Forelimb muscle (tissue), 1 donor: ENCODE results near the gene FOXL2. TPM values are rescaled to one million over a fixed set of nuclear protein-coding genes. Genes with fewer than 3 reads are reported as not detected.

Experiments
- DNase-seq: peaks from one replicate; pipeline ENCODE4 v3.0.0-alpha.2; 2013; ENCODE audit warnings: low read depth
- polyA plus RNA-seq: library from polyadenylated mRNA; unstranded; fragments of 120-200 nt; gene quantifications from one replicate; pipeline ENCODE4 v1.2.1, GENCODE V29; 2013; ENCODE audit not compliant: insufficient read length

FOXL2 gene
- polyA plus RNA-seq, result not detected

DNA sequence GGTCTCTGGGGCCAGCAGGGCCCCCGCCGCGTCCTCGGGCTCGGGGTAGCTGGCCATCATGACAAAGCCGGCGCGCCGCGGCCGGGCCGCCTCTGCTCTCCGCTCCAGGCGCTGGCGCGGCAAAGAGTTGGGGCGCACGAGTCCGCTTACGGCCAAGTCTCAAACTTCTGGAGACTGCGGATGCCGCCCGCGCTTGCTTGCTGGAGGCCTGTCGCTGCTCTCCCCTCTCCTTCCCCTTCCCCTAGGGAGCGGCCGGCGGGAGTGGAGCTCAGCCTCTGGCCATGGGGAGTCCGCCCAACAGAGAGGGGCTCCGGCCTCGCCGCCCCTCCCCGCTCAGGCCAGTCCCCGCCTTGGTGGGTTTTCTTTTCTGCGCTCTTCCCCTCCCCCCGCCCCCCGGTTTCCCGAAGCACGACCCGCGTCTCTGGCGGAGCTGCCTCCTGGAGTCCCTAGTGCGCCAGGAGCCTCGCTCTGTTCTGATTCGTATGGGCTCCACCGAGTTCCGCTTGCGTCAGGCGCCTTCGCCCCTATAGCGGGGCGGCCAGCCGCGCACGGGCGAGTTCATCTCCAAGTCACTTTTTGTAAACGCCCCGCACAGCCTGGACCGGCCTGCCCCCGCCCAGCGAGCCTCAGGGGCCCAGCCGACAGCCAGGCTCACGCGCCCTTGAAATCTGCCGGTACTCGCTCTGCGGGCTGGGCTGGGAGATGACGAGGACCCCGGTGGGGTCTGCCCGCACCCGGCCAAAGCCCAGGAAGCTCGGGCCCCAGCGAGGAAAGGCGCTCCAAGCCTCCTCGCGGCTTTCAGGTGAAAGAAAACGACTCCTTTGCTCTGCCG lies at the start of gene FOXL2, which contains the start of gene FOXL2NB:
TSS of gene FOXL2 (minus strand) at position 475 of the 832 bp plus-strand sequence. CDS start at position 60, 415 bp downstream.
TSS of gene FOXL2NB (plus strand) at position 555 of the 832 bp plus-strand sequence. CDS start at position 703, 148 bp downstream.
- no peak for DNase-seq

DNA sequence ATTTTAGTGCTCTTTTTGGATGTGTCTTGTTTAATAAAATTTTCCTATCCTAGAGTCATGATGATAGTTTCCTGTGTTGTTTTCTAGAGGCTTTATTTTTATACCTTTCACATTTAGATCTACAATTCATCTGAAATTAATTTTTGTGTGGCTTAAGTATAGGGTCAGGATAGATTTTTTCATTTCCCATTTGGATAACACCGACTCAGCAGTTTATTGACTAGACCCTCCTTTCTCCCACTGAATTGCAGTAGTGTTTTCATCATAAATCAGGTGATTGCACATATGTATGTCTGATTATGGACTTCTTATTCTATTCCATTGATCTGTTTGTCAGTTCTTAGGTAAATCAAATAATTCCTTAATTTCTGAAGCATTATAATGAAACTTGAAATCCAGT lies 48.8 kb upstream of the FOXL2 start:
- DNase-seq, result no peak

DNA sequence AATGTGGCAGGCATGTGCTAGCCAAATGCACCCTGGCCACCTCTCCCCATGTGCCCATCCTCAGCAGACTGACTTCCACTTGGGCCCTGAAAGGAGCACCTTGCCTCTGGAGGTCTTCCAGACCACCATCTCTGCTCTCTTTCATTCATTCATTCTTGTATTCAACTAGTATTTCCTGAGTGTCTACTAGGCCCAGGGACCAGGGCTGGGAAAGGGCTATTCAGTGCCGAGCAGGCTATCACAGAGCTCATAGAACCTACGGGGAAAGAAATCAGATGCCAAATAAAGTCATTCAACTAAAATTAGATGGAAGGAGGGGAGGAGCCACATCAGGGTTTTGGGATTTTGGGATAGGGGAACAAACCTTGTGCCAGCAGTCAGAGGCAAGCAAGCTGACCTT lies 40.2 kb upstream of the FOXL2 start:
- no peak for DNase-seq

DNA sequence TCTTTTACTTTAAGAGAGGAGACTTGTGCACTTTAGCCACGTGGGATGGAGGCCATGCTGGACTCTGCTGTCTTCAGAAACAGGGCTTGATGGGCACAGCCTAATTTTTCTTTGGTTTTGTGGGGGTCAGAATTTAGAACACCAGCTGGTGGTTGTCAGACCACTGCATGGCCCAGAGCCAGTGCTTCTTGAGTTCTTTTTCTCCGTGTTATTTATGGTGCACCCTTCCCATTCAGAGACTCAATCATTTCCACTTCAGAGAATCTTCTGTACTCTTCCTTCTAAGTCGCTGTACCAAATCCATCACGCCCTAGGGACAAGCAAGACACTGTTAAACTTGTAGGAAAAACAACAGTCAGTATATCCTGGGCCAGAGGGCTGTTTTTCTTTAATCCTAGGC lies 39.0 kb upstream of the FOXL2 start:
- no peak for DNase-seq

DNA sequence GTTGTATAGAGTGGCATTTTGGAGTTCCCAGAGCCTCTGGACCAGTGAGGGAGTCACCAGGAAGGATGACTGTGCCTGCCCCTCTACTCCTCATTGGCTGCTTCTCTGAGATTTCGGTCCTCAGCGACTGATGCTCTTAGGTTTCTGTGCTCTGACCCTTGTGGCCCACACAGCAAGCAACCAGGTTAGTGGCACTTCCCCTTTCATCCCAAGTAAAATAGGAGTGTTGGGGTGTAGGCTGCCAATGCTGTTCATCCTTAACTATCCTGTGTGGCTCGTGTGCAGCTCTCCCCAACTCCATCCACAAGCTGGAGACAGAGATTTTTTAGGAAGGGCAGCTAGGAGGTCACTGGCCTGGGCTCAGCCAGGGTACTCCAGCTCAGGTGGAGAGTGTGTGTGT lies 37.9 kb upstream of the FOXL2 start:
- no peak for DNase-seq

DNA sequence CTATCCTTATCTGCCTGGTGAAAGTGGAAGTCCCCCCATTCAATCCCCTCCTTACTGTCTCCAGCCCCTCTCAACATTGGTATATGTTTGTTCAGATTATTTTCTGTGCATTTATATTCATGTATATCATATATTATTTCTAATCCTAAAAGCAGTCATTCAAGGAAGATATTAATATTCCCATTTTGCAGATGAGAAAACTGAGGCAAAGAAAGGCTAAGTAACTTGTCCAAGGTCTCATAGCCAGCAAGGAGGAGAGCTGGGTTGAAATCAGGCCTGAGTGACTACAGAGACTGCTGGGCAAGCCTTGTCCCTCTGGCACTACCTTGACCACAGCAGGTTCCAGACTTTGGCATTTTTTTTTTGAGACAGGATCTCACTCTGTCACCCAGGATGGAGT lies 29.1 kb upstream of the FOXL2 start:
- DNase-seq, result no peak

DNA sequence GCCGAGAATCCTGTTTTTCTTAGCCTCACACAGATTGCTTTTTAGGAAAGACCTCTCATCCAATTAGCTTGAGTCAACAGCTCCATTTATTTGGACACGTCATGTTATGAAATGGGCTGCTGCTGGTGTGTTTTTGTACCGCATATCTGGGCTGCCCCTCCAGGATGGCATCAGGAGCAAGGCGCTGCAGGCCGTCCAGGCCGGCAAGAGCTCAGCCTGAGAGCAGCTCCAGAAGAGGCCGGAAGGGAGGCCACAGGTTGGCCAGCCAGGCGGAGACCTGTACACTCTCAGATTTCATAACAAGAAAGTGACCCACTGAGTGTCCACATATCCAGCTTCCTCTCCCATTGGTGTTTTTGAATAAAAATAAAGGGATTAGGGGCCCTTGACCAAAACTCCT lies 28.4 kb upstream of the FOXL2 start:
- no peak for DNase-seq

DNA sequence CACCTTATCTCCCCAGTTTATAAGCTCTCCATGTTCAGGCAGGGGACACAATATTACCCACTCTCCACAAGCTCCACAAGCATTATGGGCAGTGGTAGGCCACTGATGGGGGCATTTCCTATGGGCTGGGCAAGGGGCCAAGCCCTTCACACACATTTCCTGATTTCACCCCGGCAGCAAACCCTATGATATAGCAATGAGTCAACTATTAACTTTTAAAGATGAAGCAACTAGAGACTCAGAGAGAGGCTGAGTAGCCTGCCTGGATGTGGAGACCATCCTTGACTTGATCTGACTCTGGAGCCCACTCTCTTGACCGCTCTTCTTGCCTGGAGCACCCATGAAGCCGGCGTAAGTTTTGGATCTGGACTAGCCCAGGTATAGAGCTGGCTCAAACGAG lies 27.5 kb upstream of the FOXL2 start:
- DNase-seq, result no peak

DNA sequence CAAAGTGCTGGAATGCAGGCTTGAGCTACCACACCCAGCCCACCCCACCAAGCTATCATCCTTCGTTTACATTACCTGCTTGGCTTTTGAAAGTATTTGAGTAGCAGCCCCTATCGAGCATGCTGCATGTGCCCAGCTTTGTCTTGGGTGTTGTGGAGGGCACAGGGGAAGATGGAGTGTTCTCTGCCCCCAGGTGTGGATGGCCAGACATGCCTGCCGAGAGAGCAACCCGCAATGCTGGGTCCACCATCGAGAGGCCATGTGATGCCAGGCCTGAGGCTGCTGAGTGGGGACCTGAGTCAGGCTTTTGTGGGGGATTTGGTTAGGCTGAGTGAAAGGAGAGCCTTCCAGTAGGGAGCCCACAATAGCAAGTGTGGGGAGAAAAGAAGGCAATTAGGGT lies 26.0 kb upstream of the FOXL2 start:
- no peak for DNase-seq

DNA sequence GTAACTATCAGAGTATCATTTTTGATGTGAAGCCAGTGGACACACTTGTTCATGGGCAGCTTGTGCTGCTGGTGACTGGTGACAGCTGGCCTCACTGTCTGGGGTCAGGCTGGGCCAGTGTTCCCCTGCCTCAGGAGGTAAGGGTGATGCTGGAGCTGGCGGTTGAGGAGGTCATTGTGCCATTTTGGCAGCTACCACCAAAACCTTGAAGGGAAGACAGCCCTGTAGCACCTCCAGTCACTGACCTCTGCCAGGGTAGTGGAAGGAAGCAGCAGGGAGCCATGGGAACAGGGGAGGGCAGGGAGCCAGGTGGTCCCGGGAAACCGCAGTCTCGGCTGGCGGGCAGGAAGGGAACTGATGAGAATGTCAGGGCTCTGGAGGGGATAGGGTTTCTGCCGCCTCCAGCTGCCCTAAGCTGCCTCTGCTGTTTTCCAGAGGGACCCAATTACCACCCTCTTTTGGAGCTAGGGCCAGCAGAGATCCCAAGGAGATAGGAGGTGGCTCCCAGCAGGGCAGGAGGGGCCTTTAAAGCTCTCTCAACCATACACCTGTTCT lies 24.9 kb upstream of the FOXL2 start:
- no peak for DNase-seq

DNA sequence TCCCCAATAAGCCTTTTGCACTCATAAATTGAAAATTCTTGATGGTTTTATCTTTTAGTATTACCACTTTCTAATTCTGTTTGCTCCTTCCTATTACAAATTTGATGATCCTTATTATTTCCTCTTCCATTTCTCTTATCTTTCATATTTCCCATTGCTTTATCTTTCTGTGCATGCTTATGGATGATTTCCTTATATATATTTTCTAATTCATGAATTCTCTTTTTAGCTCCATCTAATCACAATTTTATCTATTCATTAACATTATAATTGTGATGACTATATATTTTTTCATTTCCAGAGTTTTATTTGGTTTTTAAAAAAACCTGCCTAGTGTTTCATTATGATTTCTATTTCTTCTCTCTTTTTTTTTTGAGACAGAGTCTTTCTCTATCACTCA lies 18.0 kb upstream of the FOXL2 start:
- no peak for DNase-seq

DNA sequence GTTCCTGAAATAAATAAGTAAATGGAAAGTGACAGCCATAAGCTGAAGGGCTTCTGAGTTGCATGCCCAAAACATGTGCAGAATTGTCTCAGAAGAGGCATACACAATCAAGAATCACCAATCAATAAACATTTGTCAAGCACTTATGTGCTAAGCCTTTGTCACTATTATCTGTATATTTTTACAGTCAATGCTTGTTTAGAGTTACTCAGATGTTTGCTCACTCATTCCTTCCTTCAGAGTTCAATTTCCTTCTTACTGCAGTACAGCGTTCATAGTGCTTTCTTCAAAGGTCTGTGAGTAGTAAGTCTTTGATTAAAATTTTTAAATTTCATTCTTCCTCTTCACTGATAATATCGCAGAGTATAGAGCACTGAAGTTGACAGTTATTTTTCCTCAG lies 17.3 kb upstream of the FOXL2 start:
- no peak for DNase-seq

DNA sequence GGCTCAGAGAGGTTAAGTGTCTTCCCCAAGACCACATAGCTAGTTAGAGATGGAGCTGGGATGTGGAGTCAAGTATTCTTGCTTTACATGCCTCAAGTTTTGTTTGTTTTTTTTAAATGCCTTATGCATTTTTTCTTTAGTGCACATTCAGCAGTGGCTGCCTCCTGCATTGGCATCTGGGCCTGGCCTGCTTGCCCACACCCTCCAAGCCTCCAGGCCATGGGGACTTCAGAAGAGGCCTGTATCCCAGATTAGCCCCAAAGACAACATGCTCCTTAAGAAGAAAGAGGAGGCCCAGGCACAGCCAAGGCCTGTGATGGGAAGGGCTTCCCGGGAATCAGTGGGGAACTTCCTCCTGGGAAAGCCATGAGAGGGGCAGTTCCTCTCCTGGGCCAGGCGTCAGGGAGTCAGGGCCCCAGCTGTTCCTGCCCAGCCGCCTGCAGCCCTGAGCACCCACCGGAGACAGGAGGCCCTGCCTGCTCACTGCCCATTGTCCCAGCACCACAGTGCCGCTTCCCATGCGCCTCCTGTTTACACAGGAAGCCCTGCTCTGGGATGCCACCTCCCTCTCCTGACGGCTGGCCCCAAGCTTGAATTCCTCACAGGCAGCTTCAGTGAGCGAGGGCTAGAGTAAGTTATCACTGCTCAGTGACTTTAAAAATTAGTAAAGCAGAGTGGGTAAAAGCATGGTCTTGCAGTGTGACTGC lies 16.1 kb upstream of the FOXL2 start:
- no peak for DNase-seq

DNA sequence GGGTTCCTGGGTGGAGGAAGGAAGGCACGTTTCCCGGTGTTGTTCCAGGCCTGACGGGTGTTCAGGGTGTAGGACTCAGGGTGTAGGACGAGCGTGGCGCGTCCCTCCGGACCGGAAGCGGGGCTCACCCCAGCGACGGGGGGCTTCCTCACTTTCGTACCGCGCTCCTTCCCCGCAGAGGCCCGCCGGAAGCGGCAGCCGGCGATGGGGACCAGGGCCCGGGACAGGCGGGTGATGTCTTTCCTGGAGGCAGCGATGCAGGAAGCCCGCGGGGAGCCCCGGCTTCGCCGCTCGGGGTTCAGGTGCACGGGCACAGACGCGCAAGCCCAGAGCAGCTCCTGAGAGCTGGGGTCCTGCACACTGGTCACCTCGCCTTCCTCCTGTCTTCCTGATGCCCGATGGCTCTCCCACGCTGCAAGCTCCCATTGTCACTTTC lies 13.5 kb upstream of the FOXL2 start:
- no peak for DNase-seq

DNA sequence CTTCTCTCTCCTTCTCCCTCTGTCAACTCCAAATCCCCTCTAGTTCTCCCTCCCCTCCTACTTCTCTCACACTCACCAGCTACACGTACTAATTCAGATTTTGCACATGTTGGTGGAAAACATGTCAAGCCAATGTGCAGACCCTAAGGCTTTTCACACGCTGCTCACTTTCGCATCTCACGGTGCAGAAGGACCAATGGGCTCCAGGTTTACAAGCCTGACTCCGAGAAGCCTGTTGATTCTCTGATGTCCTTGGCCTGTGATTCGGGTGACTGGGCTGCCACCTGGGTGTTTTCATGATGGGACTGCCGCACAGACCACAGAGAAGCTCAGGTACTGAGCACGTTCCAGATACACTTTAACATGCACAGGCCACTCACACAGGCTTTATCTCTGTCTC lies 3.8 kb upstream of the FOXL2 start:
- no peak for DNase-seq

DNA sequence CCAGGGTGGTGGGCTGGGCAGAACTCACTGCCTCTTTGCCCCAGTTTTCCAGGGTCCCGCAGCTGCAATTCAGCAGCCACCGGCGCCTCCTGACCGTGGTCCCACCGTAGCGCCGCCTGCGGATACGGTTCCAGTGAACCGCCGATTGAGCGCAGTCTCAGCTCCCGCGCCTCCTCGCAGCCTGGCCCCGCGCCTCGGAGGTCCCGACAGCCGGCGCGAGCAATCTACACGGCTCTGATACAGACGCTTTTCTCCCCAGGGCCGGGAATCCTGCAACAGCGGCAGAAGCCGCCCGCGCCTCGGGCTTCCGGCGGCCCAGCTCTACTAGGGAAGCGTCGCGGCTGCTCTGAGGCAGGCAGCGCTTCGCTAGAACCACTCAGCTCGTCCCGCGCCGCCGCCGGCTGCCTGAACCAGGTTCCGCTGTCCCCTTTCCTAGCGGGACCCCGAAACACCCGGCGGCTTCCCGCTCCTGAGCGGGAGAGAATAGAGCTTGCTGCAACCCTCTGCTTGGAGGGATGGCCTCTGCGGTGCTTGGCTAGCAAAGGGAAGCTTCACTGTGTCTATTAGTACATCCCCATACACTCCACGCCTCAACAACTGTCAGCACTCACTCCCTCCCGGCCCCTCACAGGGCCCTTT lies 3.2 kb upstream of the FOXL2 start:
- DNase-seq, result no peak

DNA sequence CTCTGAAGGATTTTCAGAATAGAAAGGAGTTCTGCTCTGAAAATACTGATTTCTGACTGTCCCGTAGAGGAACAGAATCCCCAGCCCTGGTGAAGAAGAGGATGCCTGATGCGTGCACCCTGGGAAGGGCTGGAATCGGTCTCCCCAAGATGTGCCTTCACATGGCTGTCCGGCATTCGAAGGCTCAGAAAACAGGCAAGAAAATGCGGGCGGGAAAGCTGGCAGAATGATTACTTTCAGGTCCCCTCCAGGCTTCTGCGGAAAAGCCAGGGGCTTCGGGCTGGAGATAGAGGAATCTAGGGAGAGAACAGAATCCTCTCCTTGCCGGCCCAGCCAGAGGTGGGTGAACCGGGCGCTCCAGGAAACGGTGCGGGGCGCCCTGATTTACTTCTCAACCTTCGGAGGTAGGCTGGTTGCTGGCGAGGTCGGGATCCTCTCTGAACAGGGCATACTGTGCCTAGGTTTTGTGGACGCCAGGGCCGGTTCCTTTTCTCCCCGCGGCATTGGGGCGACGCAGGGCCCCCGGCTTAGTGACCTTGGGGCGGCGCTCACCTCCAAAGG lies 2.6 kb upstream of the FOXL2 start:
- no peak for DNase-seq

DNA sequence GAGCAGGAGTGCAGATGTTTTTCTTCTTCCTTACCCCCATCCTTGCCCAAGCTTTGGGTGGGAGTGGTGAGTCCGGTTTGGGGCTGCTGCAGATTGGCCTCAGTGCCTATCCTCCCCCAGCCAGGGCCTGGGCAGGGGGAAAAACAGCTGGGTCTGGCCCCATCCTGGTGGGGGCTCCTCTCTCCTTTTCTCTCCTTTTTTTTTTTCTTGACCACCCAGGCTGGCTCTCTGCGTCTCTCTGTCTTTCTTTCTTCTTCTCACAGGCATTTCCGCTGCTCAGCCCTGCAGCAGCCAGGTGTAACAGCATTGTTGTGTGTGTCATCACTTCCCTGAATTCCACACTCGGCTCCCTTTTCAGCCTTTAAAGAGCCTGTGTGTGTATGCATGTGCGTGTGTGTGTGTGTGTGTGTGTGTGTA lies 2.1 kb upstream of the FOXL2 start:
- no peak for DNase-seq

DNA sequence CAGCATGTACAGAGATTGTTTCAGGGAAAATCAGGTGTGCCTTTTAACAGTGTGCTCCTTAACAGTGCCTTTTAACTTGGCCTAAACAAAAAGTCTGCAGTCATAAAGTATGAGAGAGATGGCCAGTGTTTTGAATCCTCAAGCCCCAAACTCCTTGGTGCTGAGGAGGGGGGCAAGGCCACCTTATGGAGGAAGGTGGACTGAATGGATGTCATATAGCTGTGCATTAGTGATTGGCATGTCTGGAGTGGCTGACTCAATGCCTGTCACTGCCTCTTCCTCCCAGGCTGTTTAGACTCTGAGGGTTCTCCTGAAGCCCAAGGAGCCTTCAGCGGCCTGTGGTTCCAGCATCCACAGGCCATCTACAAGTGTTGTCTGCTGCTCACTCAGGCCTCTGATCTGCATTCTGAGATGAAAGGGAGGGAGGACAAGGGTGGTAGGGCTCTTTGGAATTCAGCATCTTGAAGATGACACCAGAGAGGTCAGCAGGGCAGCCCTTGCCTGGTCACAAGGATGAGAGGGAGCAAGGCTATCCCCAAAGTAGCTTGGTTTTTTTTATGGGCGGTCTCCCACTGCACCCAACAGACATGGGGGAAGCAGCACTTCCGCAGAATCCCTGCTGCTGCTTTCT lies 1.5 kb upstream of the FOXL2 start:
- no peak for DNase-seq

DNA sequence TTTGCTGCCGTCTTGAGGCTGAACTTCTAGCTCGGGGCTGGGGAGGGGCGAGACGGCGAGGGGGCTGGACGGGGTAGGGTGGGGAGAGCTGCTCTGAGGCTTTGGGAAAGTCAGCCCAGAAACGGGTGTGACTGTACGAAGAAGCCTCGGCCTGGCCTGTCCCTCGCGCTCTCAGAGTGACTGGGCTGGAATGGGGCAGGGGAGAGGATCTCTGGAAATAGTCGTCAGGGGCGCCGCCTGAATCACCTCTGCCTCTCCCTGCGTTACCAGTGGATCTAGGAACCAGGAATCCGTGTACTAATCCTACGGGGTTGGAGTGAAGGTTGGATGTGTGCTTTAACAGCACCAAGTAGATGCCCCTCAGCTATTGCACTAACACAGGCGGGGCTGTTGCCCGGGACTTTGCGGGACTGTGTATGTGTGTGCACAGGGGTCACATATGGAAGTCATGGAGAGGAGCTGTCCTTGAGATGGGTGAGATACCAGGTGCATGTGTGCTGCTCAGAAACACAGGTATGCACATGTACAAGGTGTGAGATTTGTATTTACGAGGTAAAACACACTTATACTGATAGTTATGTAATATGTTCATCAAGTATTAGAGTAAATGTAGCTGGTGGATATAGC lies 671 bp upstream of the FOXL2 start:
- DNase-seq, result no peak
